ENCODE results near the gene GDE1. TPM values are rescaled to one million over a fixed set of nuclear protein-coding genes. Genes with fewer than 3 reads are reported as not detected.

The GDE1 gene
- total and polyA plus RNA-seq, 2 of the 4 experiments (the other 2 are of a cell fraction): 50.1 to 62.4 TPM

DNA sequence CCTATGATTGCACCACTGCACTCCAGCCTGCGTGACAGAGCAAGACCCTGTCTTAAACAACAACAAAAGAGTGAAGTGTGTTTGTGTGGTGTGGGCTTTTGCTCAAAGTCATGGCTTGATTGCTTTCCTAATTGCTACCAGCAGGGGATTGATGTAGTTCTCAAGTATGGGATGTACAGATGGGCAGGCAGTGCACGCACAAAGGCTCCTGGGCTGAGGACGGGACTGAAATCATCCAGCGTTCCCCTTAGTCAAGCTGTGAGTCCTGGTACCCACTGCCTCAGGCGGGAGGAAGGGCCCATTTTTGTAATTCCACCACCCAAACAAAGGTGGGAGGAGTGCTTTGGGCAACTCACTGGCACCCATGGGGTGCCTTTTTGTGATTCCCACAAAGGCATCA lies 47.3 kb downstream of the GDE1 start:
- Histone ChIP-seq H4K20me1 (ENCODE audit: insufficient read depth, low read length) (no peaks in the 10 kb centered on the region), H2BK20ac (ENCODE audit: low read depth, low read length) (no peak overlapping the region), H4K91ac (ENCODE audit: insufficient read depth, low read depth, low read length) (no peak overlapping the region), H3K4me2 (ENCODE audit: low read depth, low read length) (no peak overlapping the region), H4K5ac (ENCODE audit: low read depth, low read length) (no peak overlapping the region), H3K4me3 (ENCODE audit: insufficient read depth, low read depth, low read length) (no peak overlapping the region), H2BK120ac (ENCODE audit: low read depth, low read length) (no peak overlapping the region), H3K23ac (ENCODE audit: low read depth, low read length) (no peak overlapping the region), H3K27me3 (ENCODE audit: control insufficient read depth, insufficient read depth, low read length) (no peaks in the 10 kb centered on the region), H4K8ac (ENCODE audit: low read depth in 2 of 2, low read length in 2 of 2) (no peak overlapping the region), H2AK5ac (ENCODE audit: low read depth, low read length) (no peak overlapping the region), H2AK9ac (replicated peaks; ENCODE audit: low read depth, low read length, poor library complexity) (no peak overlapping the region), H2BK15ac (ENCODE audit: low read depth, low read length) (no peak overlapping the region), H3K79me1 (ENCODE audit: low read depth in 1 of 2, low read length in 2 of 2) (no peaks in the 10 kb centered on the region), H2BK5ac (ENCODE audit: low read depth, low read length, poor library complexity, severe bottlenecking) (no peak overlapping the region), H3K4ac (ENCODE audit: low read depth, low read length) (no peak overlapping the region), H3K14ac (replicated peaks; ENCODE audit: low read depth, low read length) (no peak overlapping the region), H3K4me1 (ENCODE audit: control insufficient read depth, insufficient read depth, low read length) (no peaks in the 10 kb centered on the region), H3K27ac (ENCODE audit: insufficient read depth, low read length) (no peak overlapping the region), H3K9me1 (ENCODE audit: insufficient read depth, low read length) (no peaks in the 10 kb centered on the region), H3K9ac (ENCODE audit: low read depth, low read length) (no peak overlapping the region), H3K18ac (ENCODE audit: low read depth, low read length) (no peak overlapping the region), H3K36me3 (ENCODE audit: control insufficient read depth, insufficient read depth, low read length) (no peaks in the 10 kb centered on the region), H3K9me3 (ENCODE audit: control insufficient read depth, insufficient read depth, low read length) (no peaks in the 10 kb centered on the region), H3K56ac (ENCODE audit: extremely low read depth, insufficient read depth, low read length) (no peak overlapping the region), H2AFZ (replicated peaks; ENCODE audit: low read length, poor library complexity) (no peak overlapping the region)
- DNase-seq (no peak), ATAC-seq (ENCODE audit: low read depth) (no peak)
- no peak for TF ChIP-seq MXI1 (IDR thresholded peaks at IDR 0.05; ENCODE audit: borderline replicate concordance, low read depth, low read length)
- TF ChIP-seq RAD21 (IDR thresholded peaks at IDR 0.05; ENCODE audit: low read length): no peak
- TF ChIP-seq, protein P1, sequence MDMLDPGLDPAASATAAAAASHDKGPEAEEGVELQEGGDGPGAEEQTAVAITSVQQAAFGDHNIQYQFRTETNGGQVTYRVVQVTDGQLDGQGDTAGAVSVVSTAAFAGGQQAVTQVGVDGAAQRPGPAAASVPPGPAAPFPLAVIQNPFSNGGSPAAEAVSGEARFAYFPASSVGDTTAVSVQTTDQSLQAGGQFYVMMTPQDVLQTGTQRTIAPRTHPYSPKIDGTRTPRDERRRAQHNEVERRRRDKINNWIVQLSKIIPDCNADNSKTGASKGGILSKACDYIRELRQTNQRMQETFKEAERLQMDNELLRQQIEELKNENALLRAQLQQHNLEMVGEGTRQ (IDR thresholded peaks at IDR 0.05; ENCODE audit: low read depth, low read length): no peak
- TF ChIP-seq BHLHE40 (IDR thresholded peaks at IDR 0.05; ENCODE audit: low read depth, low read length): no peak
- TF ChIP-seq RCOR1 (IDR thresholded peaks at IDR 0.05; ENCODE audit: insufficient replicate concordance, low read length): no peak
- TF ChIP-seq CTCF (conservative IDR thresholded peaks at IDR 0.05; ENCODE audit: low read depth, low read length): no peak
- no peak for TF ChIP-seq FOS (IDR thresholded peaks at IDR 0.05; ENCODE audit: low read depth, low read length)
- TF ChIP-seq CHD1 (IDR thresholded peaks at IDR 0.05; ENCODE audit: low read depth, low read length): no peak
- no peak for TF ChIP-seq CEBPB (IDR thresholded peaks at IDR 0.05; ENCODE audit: low read depth, low read length)
- TF ChIP-seq SMC3 (IDR thresholded peaks at IDR 0.05; ENCODE audit: low read depth, low read length): no peak
- no peak for TF ChIP-seq RFX5 (IDR thresholded peaks at IDR 0.05; ENCODE audit: low read depth, low read length)
- TF ChIP-seq MAFK (IDR thresholded peaks at IDR 0.05; ENCODE audit: low read depth, low read length): no peak
- TF ChIP-seq, protein P2, sequence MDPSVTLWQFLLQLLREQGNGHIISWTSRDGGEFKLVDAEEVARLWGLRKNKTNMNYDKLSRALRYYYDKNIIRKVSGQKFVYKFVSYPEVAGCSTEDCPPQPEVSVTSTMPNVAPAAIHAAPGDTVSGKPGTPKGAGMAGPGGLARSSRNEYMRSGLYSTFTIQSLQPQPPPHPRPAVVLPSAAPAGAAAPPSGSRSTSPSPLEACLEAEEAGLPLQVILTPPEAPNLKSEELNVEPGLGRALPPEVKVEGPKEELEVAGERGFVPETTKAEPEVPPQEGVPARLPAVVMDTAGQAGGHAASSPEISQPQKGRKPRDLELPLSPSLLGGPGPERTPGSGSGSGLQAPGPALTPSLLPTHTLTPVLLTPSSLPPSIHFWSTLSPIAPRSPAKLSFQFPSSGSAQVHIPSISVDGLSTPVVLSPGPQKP (IDR thresholded peaks at IDR 0.05; ENCODE audit: borderline replicate concordance, low read depth, low read length): no peak
- no peak for TF ChIP-seq NFE2L2 (IDR thresholded peaks at IDR 0.05; ENCODE audit: low read depth, low read length)
- no peak for TF ChIP-seq POLR2A (IDR thresholded peaks at IDR 0.05; ENCODE audit: low read depth, low read length)
- no peak for TF ChIP-seq MAZ (IDR thresholded peaks at IDR 0.05; ENCODE audit: borderline replicate concordance, low read depth, low read length)
- no TSS peak for BruUV-seq (replicated peaks)
- WGBS, 2 experiments (ENCODE audit: extremely low coverage in 2 of 2, insufficient read length in 1 of 2): no CpG with 5 or more reads among the region's 5 CpGs
- in situ Hi-C loops (cut with MboI; ENCODE audit: low sequenced_read_pairs): no loop called here
- dilution Hi-C loops (cut with HindIII; ENCODE audit: low sequenced_read_pairs, unreplicated experiment): no loop called here
- ChIA-PET CTCF (no interaction called here), POLR2A (ENCODE audit: unreplicated experiment) (no interaction called here)
- intact Hi-C loops (cut with micrococcal nuclease): no loop called here

All from IMR-90 (cell line).